Measurements from ENCODE around the gene CD164L2.

CD164L2 gene

DNA sequence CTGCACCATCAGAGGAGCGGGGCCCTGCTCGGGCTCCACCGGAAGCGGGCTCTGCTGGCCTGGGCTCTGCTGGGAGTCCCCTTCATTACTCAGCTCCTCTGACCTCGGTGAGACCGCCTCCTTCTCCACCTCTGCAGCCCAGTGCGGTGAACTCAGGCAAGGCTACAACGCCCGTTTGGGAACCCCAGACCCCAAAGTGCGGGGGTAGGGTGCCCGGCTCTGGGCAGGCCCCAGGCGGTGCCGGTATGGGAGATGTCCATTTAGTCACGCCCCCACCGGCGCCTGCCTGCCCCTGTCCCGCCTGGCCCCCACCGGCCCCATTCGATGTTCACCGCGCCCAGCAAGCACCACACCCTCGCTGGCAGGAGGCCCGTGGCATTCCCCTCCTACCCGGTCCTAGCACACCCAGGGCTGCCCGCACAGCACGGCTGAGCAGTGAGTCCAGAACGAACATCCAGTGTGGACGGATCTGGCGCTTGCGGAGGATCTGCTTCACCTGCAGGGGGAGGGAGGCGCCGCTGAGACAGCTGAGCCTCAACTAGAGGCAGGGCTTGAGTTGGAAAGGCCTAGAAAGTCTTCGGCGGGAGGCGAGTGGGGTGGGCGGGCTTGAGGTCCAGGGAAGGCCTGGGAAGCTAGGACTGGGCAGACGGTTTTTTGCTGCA is 26.4 kb downstream of the CD164L2 start:
- no peak for DNase-seq (ENCODE audit: low spot score)
- Histone ChIP-seq H3K4me3 (no peak overlapping the region), H3K27ac (peak overlapping the region in 1 of 2 donors; percentile 16)
- TF ChIP-seq CTCF (IDR thresholded peaks at IDR 0.05): no peak

- no peak for TF ChIP-seq CTCF (IDR thresholded peaks at IDR 0.05)
- no peak overlapping the region for H3K27ac ChIP-seq
Measured at GRCh38 chr1:27356277-27356618, 26.9 kb downstream of the CD164L2 start.

GRCh38 chr1:27355683-27356082 is 27.4 kb downstream of the CD164L2 start:
- no peak for TF ChIP-seq CTCF (IDR thresholded peaks at IDR 0.05)

More at GRCh38 chr1:27356277-27356618, 26.9 kb downstream of the CD164L2 start:
- H3K4me3 ChIP-seq: no peak overlapping the region
- no peak for DNase-seq (ENCODE audit: low spot score)

GRCh38 chr1:27353629-27354028 is 29.5 kb downstream of the CD164L2 start:
- H3K27ac ChIP-seq: no peak overlapping the region
- H3K4me3 ChIP-seq: no peak overlapping the region
- no peak for DNase-seq (ENCODE audit: low spot score)
- TF ChIP-seq CTCF (IDR thresholded peaks at IDR 0.05): no peak

More at GRCh38 chr1:27355683-27356082, 27.4 kb downstream of the CD164L2 start:
- DNase-seq (ENCODE audit: low spot score): no peak
- Histone ChIP-seq H3K27ac (no peak overlapping the region), H3K4me3 (no peak overlapping the region)

GRCh38 chr1:27353166-27353565 is 30.0 kb downstream of the CD164L2 start:
- no peak for TF ChIP-seq CTCF (IDR thresholded peaks at IDR 0.05)
- Histone ChIP-seq H3K27ac (no peak overlapping the region), H3K4me3 (no peak overlapping the region)
- DNase-seq (ENCODE audit: low spot score): no peak

DNA sequence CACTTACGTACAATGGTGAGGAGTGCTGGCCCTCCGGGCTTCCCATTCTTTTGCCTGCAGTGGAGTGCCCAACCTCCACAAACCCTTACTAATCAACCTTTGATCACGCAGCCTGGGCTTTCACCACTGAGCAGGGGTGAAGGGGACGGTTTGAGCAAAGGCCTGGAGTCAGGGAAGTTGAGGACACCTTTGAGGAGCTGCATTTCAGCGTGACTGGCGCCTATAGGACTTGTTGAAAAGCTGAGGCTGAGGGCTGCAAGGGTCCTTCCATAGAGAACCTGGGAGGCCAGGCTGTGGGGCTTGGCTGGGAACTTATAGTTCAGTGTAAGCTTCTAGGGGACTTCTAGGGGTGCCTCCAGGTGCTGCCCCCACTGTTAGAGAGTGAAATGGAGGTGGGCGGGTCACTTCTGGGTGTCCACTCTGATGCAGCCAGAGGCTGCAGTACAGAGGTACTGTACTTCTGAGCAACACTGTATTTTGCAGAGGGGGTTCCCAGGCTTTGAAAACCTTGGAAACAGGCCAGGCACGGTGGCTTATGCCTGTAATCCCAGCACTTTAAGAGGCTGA is 31.5 kb downstream of the CD164L2 start:
- Histone ChIP-seq H3K4me3 (peak overlapping the region; percentile 55), H3K27ac (peak overlapping the region in 1 of 2 donors; percentile 56)
- no peak for TF ChIP-seq CTCF (IDR thresholded peaks at IDR 0.05)
- no peak for DNase-seq (ENCODE audit: low spot score)

Measured in coronary artery (tissue), 2 donors.